Fibroblast of lung (primary cell): ENCODE measurements around the gene INPP4A.

Experiments used
- EZH2 ChIP-seq: IDR thresholded peaks from 2 replicates; pipeline ENCODE4 v1.5.1; 2012; ENCODE audit warnings: low read length, control low read depth, mild to moderate bottlenecking; ENCODE audit errors: missing control alignments
- TF ChIP-seq, protein P1 (sequence below), 2 donors: IDR thresholded peaks in 1 of 2; conservative IDR thresholded peaks in 1 of 2; 1 replicate in 1 of 2; 2 replicates in 1 of 2; pipeline ENCODE4 v1.5.1; 2011 to 2012; ENCODE audit warnings: low read length in 2 of 2, control low read depth in 1 of 2, inconsistent platforms in 1 of 2, low read depth in 1 of 2, mild to moderate bottlenecking in 1 of 2

DNA sequence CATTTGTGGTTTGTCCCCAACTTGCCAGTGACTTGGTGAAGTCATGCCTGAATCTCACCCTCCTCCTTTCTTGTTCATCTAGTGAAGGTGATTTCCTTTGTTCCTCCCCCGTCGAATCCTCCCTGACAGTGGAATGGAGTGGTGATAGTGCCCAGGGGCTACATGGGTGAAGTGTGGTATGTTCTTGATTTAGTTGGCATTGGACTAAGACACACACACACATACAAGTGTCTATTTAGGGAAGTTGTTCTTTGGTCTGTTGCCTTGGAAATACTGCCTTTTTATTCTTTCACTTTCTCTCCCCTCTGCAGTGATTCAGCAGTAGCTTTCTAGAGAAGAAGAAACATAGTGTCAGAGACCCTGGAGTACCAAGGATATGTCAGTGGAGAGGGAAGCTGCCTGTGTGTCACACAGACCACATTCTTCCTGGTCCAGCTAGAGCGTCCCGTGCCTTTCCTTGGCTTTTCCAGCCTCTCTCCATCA lies 10.9 kb downstream of the INPP4A start:
- TF ChIP-seq, protein P1, sequence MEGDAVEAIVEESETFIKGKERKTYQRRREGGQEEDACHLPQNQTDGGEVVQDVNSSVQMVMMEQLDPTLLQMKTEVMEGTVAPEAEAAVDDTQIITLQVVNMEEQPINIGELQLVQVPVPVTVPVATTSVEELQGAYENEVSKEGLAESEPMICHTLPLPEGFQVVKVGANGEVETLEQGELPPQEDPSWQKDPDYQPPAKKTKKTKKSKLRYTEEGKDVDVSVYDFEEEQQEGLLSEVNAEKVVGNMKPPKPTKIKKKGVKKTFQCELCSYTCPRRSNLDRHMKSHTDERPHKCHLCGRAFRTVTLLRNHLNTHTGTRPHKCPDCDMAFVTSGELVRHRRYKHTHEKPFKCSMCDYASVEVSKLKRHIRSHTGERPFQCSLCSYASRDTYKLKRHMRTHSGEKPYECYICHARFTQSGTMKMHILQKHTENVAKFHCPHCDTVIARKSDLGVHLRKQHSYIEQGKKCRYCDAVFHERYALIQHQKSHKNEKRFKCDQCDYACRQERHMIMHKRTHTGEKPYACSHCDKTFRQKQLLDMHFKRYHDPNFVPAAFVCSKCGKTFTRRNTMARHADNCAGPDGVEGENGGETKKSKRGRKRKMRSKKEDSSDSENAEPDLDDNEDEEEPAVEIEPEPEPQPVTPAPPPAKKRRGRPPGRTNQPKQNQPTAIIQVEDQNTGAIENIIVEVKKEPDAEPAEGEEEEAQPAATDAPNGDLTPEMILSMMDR (conservative IDR thresholded peaks at IDR 0.05 in 1 of 2, IDR thresholded peaks at IDR 0.05 in 1 of 2; ENCODE audit: low read depth in 1 of 2, low read length in 2 of 2) = no peak
- no peak for TF ChIP-seq EZH2
